SK-N-SH treated with all-trans-retinoic acid at 6 μM for 48 hours (cell line): Measurements from ENCODE around the gene APOLD1.
"Not testable (repeated sequence)": the region's sequence is repeated elsewhere in the genome, so short reads cannot be mapped to it uniquely, and the experiment has no call there.

ENCODE experiments used
- ATAC-seq: fragments of 200-7000 bp; cut with Tn5 transposase; 3 replicates; pipeline ENCODE4 v1.9.1; 2020; ENCODE audit warnings: mild to moderate bottlenecking, moderate library complexity
- BACH2 ChIP-seq: fragments of 250-450 bp; sonication (Bioruptor Pico); IDR thresholded peaks from 2 replicates; pipeline ENCODE4 v1.9.0; 2021; ENCODE audit warnings: mild to moderate bottlenecking, borderline replicate concordance
- CSDC2 ChIP-seq: fragments of 250-450 bp; sonication (Bioruptor Pico); IDR thresholded peaks from 2 replicates; pipeline ENCODE4 v1.5.0; 2020; ENCODE audit warnings: mild to moderate bottlenecking, moderate library complexity
- ESRRG ChIP-seq: fragments of 250-450 bp; sonication (Bioruptor Pico); IDR thresholded peaks from 2 replicates; pipeline ENCODE4 v1.6.1; 2021; ENCODE audit warnings: mild to moderate bottlenecking
- GLIS3 ChIP-seq: fragments of 250-450 bp; sonication (Bioruptor Pico); IDR thresholded peaks from 2 replicates; pipeline ENCODE4 v1.5.0; 2020; ENCODE audit warnings: mild to moderate bottlenecking, moderate library complexity
- ISL1 ChIP-seq: fragments of 250-450 bp; sonication (Bioruptor Pico); IDR thresholded peaks from 2 replicates; pipeline ENCODE4 v2.1.2; 2022; ENCODE audit warnings: mild to moderate bottlenecking, moderate library complexity
- OSR1 ChIP-seq: fragments of 250-450 bp; sonication (Bioruptor Pico); IDR thresholded peaks from 2 replicates; pipeline ENCODE4 v1.8.0; 2022; ENCODE audit warnings: moderate library complexity, mild to moderate bottlenecking, inconsistent platforms
- PATZ1 ChIP-seq: fragments of 250-450 bp; sonication (Bioruptor Pico); IDR thresholded peaks from 2 replicates; pipeline ENCODE4 v1.8.0; 2020; ENCODE audit warnings: mild to moderate bottlenecking, moderate library complexity, borderline replicate concordance
- PPARA ChIP-seq: fragments of 250-450 bp; sonication (Bioruptor Pico); IDR thresholded peaks from 2 replicates; pipeline ENCODE4 v1.5.0; 2020; ENCODE audit warnings: mild to moderate bottlenecking, borderline replicate concordance
- SNAI2 ChIP-seq: fragments of 250-450 bp; sonication (Bioruptor Pico); IDR thresholded peaks from 2 replicates; pipeline ENCODE4 v1.5.0; 2020; ENCODE audit warnings: mild to moderate bottlenecking, moderate library complexity
- TCF4 ChIP-seq: fragments of 250-450 bp; sonication (Bioruptor Pico); IDR thresholded peaks from 2 replicates; pipeline ENCODE4 v1.8.0; 2021; ENCODE audit warnings: mild to moderate bottlenecking, moderate library complexity, borderline replicate concordance
- TOX ChIP-seq: fragments of 250-450 bp; sonication (Bioruptor Pico); IDR thresholded peaks from 2 replicates; pipeline ENCODE4 v1.8.0; 2021; ENCODE audit warnings: mild to moderate bottlenecking, moderate library complexity, borderline replicate concordance
- ZNF70 ChIP-seq: fragments of 450-650 bp; formaldehyde crosslinking; IDR thresholded peaks from 2 replicates; pipeline ENCODE4 v1.5.0; 2020; ENCODE audit warnings: mild to moderate bottlenecking, moderate library complexity
- ZNF8 ChIP-seq: fragments of 450-650 bp; formaldehyde crosslinking; IDR thresholded peaks from 2 replicates; pipeline ENCODE4 v1.5.0; 2020; ENCODE audit warnings: mild to moderate bottlenecking, moderate library complexity
- TF ChIP-seq, protein P1 (sequence below): fragments of 250-450 bp; sonication (Bioruptor Pico); IDR thresholded peaks from 2 replicates; pipeline ENCODE4 v1.5.1; 2021; ENCODE audit warnings: mild to moderate bottlenecking, moderate library complexity
- TF ChIP-seq, protein P2 (sequence below): fragments of 250-450 bp; sonication (Bioruptor Pico); IDR thresholded peaks from 2 replicates; pipeline ENCODE4 v1.5.1; 2020; ENCODE audit warnings: low read depth, mild to moderate bottlenecking, moderate library complexity
- TF ChIP-seq, protein P3 (sequence below): fragments of 250-450 bp; sonication (Bioruptor Pico); IDR thresholded peaks from 2 replicates; pipeline ENCODE4 v1.5.0; 2020; ENCODE audit warnings: mild to moderate bottlenecking, moderate library complexity

APOLD1 gene

GRCh38 chr12:12800406-12801180, 15.1 kb downstream of the APOLD1 start (continued):
- TF ChIP-seq, protein P1, sequence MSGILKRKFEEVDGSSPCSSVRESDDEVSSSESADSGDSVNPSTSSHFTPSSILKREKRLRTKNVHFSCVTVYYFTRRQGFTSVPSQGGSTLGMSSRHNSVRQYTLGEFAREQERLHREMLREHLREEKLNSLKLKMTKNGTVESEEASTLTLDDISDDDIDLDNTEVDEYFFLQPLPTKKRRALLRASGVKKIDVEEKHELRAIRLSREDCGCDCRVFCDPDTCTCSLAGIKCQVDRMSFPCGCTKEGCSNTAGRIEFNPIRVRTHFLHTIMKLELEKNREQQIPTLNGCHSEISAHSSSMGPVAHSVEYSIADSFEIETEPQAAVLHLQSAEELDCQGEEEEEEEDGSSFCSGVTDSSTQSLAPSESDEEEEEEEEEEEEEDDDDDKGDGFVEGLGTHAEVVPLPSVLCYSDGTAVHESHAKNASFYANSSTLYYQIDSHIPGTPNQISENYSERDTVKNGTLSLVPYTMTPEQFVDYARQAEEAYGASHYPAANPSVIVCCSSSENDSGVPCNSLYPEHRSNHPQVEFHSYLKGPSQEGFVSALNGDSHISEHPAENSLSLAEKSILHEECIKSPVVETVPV (CRISPR knock-in tag) = no peak
- TF ChIP-seq PPARA (CRISPR knock-in tag) (no peak), ESRRG (CRISPR knock-in tag) (no peak), OSR1 (no peak), ISL1 (CRISPR knock-in tag) (no peak)
- TF ChIP-seq, protein P2, sequence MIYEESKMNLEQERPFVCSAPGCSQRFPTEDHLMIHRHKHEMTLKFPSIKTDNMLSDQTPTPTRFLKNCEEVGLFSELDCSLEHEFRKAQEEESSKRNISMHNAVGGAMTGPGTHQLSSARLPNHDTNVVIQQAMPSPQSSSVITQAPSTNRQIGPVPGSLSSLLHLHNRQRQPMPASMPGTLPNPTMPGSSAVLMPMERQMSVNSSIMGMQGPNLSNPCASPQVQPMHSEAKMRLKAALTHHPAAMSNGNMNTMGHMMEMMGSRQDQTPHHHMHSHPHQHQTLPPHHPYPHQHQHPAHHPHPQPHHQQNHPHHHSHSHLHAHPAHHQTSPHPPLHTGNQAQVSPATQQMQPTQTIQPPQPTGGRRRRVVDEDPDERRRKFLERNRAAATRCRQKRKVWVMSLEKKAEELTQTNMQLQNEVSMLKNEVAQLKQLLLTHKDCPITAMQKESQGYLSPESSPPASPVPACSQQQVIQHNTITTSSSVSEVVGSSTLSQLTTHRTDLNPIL (CRISPR knock-in tag) = no peak

DNA sequence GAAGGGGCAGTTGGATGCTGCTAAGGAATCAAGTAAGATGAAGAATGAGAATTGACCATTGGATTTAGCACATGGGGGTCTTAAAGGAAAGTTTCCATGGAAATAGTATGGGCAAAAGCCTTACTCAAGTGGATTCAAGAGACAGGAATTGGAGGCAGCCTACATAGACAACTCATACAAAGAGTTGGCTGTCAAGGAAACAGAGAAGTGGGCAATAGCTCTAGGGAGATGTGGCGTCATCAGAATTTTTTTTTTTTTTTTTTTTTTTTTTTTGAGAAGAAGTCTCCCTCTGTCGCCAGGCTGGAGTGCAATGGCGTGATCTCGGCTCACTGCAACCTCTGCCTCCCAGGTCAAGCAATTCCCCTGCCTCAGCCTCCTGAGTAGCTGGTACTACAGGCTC, 16.2 kb downstream of the APOLD1 start:
- not testable (repeated sequence) for ATAC-seq

DNA sequence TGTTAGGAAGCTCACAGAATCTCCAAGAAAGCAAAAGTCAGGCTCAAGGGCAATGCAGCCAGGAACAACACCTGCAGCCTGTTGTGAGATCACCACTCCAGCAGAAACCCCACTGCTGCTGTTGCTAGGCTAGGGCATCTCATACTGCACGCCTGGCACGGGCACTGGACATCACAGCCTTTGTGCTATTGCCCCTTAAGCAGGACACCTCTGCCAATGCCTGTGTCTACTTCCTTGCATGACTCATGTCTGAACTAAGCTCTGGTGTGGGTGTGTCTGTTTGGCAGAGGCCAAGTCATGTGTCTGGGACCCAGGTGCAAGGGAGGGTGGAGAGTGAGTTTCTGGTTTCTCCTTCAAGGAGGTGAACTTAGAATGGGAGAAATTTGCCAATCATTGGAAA, 17.7 kb downstream of the APOLD1 start:
- TF ChIP-seq ZNF8 (CRISPR knock-in tag) (no peak), PPARA (CRISPR knock-in tag) (no peak), PATZ1 (CRISPR knock-in tag) (no peak), BACH2 (no peak), CSDC2 (CRISPR knock-in tag) (no peak), GLIS3 (no peak), TOX (CRISPR knock-in tag) (no peak), ZNF70 (no peak)
- TF ChIP-seq, protein P3, sequence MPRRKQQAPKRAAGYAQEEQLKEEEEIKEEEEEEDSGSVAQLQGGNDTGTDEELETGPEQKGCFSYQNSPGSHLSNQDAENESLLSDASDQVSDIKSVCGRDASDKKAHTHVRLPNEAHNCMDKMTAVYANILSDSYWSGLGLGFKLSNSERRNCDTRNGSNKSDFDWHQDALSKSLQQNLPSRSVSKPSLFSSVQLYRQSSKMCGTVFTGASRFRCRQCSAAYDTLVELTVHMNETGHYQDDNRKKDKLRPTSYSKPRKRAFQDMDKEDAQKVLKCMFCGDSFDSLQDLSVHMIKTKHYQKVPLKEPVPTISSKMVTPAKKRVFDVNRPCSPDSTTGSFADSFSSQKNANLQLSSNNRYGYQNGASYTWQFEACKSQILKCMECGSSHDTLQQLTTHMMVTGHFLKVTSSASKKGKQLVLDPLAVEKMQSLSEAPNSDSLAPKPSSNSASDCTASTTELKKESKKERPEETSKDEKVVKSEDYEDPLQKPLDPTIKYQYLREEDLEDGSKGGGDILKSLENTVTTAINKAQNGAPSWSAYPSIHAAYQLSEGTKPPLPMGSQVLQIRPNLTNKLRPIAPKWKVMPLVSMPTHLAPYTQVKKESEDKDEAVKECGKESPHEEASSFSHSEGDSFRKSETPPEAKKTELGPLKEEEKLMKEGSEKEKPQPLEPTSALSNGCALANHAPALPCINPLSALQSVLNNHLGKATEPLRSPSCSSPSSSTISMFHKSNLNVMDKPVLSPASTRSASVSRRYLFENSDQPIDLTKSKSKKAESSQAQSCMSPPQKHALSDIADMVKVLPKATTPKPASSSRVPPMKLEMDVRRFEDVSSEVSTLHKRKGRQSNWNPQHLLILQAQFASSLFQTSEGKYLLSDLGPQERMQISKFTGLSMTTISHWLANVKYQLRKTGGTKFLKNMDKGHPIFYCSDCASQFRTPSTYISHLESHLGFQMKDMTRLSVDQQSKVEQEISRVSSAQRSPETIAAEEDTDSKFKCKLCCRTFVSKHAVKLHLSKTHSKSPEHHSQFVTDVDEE (CRISPR knock-in tag) = no peak
- TF ChIP-seq, protein P2 (CRISPR knock-in tag) = no peak
- TF ChIP-seq, protein P1 (CRISPR knock-in tag) = no peak
- TF ChIP-seq, all 23 proteins: peak for 0
- peak; percentile 92 for ATAC-seq

DNA sequence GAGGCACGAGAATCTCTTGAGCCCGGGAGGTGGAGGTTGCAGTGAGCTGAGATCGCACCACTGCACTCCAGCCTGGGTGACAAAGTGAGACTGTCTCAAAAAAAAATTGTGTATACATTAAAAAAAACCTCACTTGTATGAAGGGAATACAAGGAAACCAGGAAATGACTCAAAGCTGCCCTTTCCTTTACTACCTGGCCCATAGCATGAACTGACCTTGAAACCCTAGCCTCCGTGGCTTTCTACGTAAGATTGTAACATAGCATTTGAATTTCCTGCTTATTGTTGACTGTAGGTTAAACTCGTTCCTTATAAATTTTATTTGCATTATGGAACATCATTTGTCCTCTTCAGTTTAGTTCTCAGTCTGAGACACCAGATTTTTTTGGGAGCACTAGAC, 18.6 kb downstream of the APOLD1 start:
- peak; percentile 22; the same call in 2 of the 3 replicates for ATAC-seq
- TF ChIP-seq GLIS3 (no peak), SNAI2 (no peak), TCF4 (no peak)
